ENCODE data around the gene KRTAP12-1.

GRCh38 chr21:44658541-44658910, 23.4 kb downstream of the KRTAP12-1 start:
- TF ChIP-seq CTCF (IDR thresholded peaks at IDR 0.05) (no peak), POLR2A (IDR thresholded peaks at IDR 0.05) (no peak)

Measured in Peyer's patch (tissue), 4 donors.